Subcutaneous adipose tissue (tissue), 4 donors: ENCODE data around the gene POMGNT2. TPM values are rescaled to one million over a fixed set of nuclear protein-coding genes. Genes with fewer than 3 reads are reported as not detected.

ENCODE experiments used
- CTCF ChIP-seq: fragments of 450-650 bp; IDR thresholded peaks from one replicate; pipeline ENCODE4 v1.5.1; 2016; ENCODE audit warnings: low read depth, mild to moderate bottlenecking, control low read depth, antibody characterized with exemption, moderate library complexity
- total RNA-seq, 4 donors: library from RNA; depleted of rRNA; stranded (reverse); fragments of >200 nt; gene quantifications; one replicate each; pipeline ENCODE4 v1.1.0, GENCODE V29; 2016

The POMGNT2 gene
- total RNA-seq, 4 donors from 2014 or later: 6.8 to 16.3 (median 11.6) TPM

- TF ChIP-seq CTCF: no peak
Observed at GRCh38 chr3:43031485-43031884, 74.4 kb downstream of the POMGNT2 start.

- no peak for TF ChIP-seq CTCF
Observed at GRCh38 chr3:43030162-43030935, 75.5 kb downstream of the POMGNT2 start.

Other genes starting within 250 kb of the POMGNT2 start
- not detected for gene CYP8B1, start 230.2 kb downstream of the POMGNT2 start, total RNA-seq
- gene ZNF662, start 199.9 kb downstream of the POMGNT2 start, total RNA-seq: 1 to 10 TPM; 4.9 to 9.5 (median 7.9) TPM
- 10 to 100 TPM in 2 of 4 donors, 1 to 10 TPM in 2; 3.6 to 16.5 (median 7.9) TPM for gene GASK1A, start 126.8 kb downstream of the POMGNT2 start, total RNA-seq
- gene SNRK, start 180.5 kb upstream of the POMGNT2 start, total RNA-seq: 100 to 1,000 TPM in 2 of 4 donors, 10 to 100 TPM in 2; 74.5 to 121 (median 102) TPM